Transverse colon (tissue), 4 donors: ENCODE data around the gene TIMM29. TPM values are rescaled to one million over a fixed set of nuclear protein-coding genes. Genes with fewer than 3 reads are reported as not detected.

Experiments used
- DNase-seq: peaks from one replicate; pipeline ENCODE4 v3.0.0-alpha.2; 2019
- H3K27ac ChIP-seq, 4 donors: fragments of 200-600 bp; sonication (generic); 2 replicates each; pipeline ENCODE4 v1.5.1; 2016 to 2018; ENCODE audit warnings: inconsistent platforms in 4 of 4
- H3K27me3 ChIP-seq: fragments of 200-600 bp; sonication (generic); 2 replicates; pipeline ENCODE4 v1.5.1; 2017; ENCODE audit warnings: inconsistent platforms
- H3K36me3 ChIP-seq, 4 donors: fragments of 200-600 bp; sonication (generic); 2 replicates each; pipeline ENCODE4 v1.5.1; 2017 to 2019; ENCODE audit warnings: inconsistent platforms in 4 of 4
- H3K4me1 ChIP-seq, 4 donors: fragments of 200-600 bp; sonication (generic); 2 replicates each; pipeline ENCODE4 v1.5.1; 2017 to 2020; ENCODE audit warnings: inconsistent platforms in 4 of 4
- H3K4me3 ChIP-seq, 4 donors: fragments of 200-600 bp; sonication (generic); 1 replicate in 1 of 4; 2 replicates in 3 of 4; pipeline versions ENCODE4 v1.5.1 to v1.6.1; 2017 to 2019; ENCODE audit warnings: inconsistent platforms in 4 of 4
- H3K9me3 ChIP-seq, 2 donors: fragments of 200-600 bp; sonication (generic); 2 replicates each; pipeline ENCODE4 v1.5.1; 2017 to 2019; ENCODE audit warnings: inconsistent platforms in 2 of 2
- EP300 ChIP-seq: sonication (generic); formaldehyde crosslinking; IDR thresholded peaks from one replicate; pipeline ENCODE4 v1.6.1; 2017; ENCODE audit warnings: antibody characterized with exemption, low read depth
- POLR2A ChIP-seq: fragments of 450-650 bp; IDR thresholded peaks from one replicate; pipeline ENCODE4 v1.6.1; 2016; ENCODE audit warnings: antibody characterized with exemption, mild to moderate bottlenecking, moderate library complexity
- POLR2AphosphoS5 ChIP-seq, 3 donors: sonication (generic); formaldehyde crosslinking; IDR thresholded peaks; one replicate each; pipeline ENCODE4 v1.6.1; 2016; ENCODE audit warnings: antibody characterized with exemption in 3 of 3
- WGBS, 2 donors: methylation state at CpG; one replicate each; pipeline ENCODE4 v1.1.5; 2018; ENCODE audit warnings: low coverage in 1 of 2; 5-methylcytosine and 5-hydroxymethylcytosine counted together
- in situ Hi-C, 4 donors: fragments of 200-750 bp; cut with MboI; loops; one replicate each; pipeline versions ENCODE4 v1.15.0 to v1.15.1; 2017; ENCODE audit warnings: low sequenced_read_pairs in 3 of 4, low pct_ligation_motif_present in 1 of 4, low pct_unique_long_range_greater_than_20kb in 1 of 4
- intact Hi-C: fragments of 100-400 bp; cut with DNase I; formaldehyde crosslinking; loops from one replicate; pipeline ENCODE4 v1.15.1; 2023; ENCODE audit warnings: low total_unique reads
- total RNA-seq, 4 donors: library from RNA; depleted of rRNA; stranded (reverse); fragments of >200 nt; gene quantifications; one replicate each; pipeline ENCODE4 v1.1.0, GENCODE V29; 2016
- TF ChIP-seq, protein P1 (sequence below), 5 experiments: fragments of 200-600 bp in 3 of 5; fragments of 450-650 bp in 2 of 5; sonication (generic) in 3 of 5; IDR thresholded peaks; 1 replicate in 2 of 5; 2 replicates in 3 of 5; pipeline ENCODE4 v1.5.1; 2016 to 2017; ENCODE audit warnings: antibody characterized with exemption in 5 of 5, inconsistent platforms in 3 of 5, mild to moderate bottlenecking in 2 of 5, moderate library complexity in 1 of 5

The TIMM29 gene
- total RNA-seq, 4 donors from 2014 or later: 40.0 to 45.3 (median 43.2) TPM

DNA sequence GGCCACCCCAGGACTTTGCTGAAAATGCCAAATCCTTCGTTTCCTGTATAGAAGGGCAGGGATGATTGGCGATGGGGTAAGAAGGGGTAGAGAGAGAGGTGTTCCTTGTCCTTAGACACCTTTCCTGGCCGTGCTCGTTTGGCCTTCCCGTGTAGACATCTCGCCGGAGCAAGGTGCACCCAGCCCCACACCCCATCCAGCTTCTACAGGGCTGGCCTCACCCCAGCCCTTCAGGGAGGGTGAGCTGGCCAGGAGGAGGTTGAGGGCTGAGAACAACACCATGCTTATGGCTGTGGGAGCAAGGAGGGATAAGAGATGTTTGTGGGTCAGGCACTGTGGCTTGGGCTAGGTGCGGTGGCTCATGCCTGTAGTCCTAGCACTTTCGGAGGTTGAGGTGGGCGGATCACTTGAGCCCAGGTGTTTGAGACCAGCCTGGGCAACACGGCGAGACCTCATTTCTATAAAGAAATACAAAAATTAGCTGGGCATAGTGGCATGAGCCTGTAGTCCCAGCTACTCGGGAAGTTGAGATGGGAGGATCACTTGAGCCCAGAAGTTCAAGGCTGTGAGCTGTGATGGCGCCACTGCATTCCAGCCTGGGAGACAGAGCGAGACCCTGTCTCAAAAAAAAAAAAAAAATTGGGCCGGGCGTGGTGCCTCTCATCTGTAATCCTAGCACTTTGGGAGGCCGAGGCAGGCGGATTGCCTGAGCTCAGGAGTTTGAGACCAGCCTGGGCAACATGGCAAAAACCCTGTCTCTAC lies 47.7 kb downstream of the TIMM29 start:
- in situ Hi-C loops: no loop called here
- Histone ChIP-seq H3K27ac (peak overlapping the region; percentile 42 to 74 (median 65)), H3K4me3 (peak overlapping the region in 1 of 4 donors; percentile 2), H3K27me3 (no peaks in the 10 kb centered on the region), H3K36me3 (no peaks in the 10 kb centered on the region), H3K4me1 (peaks cover 12 to 25% (median 18%) of the 10 kb centered on the region in 4 donors), H3K9me3 (no peaks in the 10 kb centered on the region)
- no peak for DNase-seq
- intact Hi-C loops: no loop called here
- 58 to 77% methylated on average over 11 to 19 of the region's 19 CpGs for WGBS, 2 donors
- no peak for TF ChIP-seq POLR2A
- no peak for TF ChIP-seq EP300
- no peak for TF ChIP-seq POLR2AphosphoS5 (IDR thresholded peaks at IDR 0.05)
- TF ChIP-seq, protein P1, sequence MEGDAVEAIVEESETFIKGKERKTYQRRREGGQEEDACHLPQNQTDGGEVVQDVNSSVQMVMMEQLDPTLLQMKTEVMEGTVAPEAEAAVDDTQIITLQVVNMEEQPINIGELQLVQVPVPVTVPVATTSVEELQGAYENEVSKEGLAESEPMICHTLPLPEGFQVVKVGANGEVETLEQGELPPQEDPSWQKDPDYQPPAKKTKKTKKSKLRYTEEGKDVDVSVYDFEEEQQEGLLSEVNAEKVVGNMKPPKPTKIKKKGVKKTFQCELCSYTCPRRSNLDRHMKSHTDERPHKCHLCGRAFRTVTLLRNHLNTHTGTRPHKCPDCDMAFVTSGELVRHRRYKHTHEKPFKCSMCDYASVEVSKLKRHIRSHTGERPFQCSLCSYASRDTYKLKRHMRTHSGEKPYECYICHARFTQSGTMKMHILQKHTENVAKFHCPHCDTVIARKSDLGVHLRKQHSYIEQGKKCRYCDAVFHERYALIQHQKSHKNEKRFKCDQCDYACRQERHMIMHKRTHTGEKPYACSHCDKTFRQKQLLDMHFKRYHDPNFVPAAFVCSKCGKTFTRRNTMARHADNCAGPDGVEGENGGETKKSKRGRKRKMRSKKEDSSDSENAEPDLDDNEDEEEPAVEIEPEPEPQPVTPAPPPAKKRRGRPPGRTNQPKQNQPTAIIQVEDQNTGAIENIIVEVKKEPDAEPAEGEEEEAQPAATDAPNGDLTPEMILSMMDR (IDR thresholded peaks at IDR 0.05): no peak

DNA sequence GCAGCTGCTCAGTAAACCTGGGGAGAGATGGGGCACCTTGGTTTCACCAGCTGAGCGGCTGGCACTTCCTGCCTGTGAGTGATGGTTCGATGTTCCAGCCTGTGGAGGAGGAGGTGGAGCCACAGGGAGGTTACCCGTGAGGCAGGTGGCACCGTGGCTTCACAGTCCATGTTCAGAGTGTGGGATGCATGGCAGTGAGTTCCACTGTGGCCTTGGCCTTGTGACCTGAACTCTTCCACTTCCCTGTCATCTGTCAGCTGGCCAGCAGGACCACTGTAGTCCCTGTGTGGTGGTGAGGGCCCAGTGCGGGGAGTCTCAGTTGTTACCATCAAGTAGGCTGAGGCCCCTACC lies 49.1 kb downstream of the TIMM29 start:
- intact Hi-C loops: no loop called here
- Histone ChIP-seq H3K27ac (no peak overlapping the region), H3K27me3 (no peaks in the 10 kb centered on the region), H3K4me3 (no peak overlapping the region), H3K4me1 (peaks cover 12 to 25% (median 18%) of the 10 kb centered on the region in 4 donors), H3K36me3 (no peaks in the 10 kb centered on the region), H3K9me3 (no peaks in the 10 kb centered on the region)
- in situ Hi-C loops: no loop called here
- TF ChIP-seq POLR2A: no peak
- TF ChIP-seq POLR2AphosphoS5 (IDR thresholded peaks at IDR 0.05): no peak
- no peak for TF ChIP-seq EP300
- TF ChIP-seq, protein P1 (IDR thresholded peaks at IDR 0.05): no peak
- 60 to 76% methylated on average over 1 to 5 of the region's 5 CpGs for WGBS, 2 donors
- DNase-seq: no peak

Other genes starting within 250 kb of the TIMM29 start
- 100 to 1,000 TPM in 1 of 4 donors, 10 to 100 TPM in 3; 28.5 to 201 (median 39.9) TPM for gene QTRT1, start 227.4 kb upstream of the TIMM29 start, total RNA-seq
- 1,000 to 10,000 TPM in 1 of 4 donors, 100 to 1,000 TPM in 3; 469 to 1,152 (median 585) TPM for gene DNM2, start 210.7 kb upstream of the TIMM29 start, total RNA-seq
- 10 to 100 TPM in 3 of 4 donors, 1 to 10 TPM in 1; 2.8 to 40.4 (median 24.4) TPM for gene TMED1, start 92.6 kb upstream of the TIMM29 start, total RNA-seq
- gene C19orf38, start 80.4 kb upstream of the TIMM29 start, total RNA-seq: 1 to 10 TPM in 1 of 4 donors, under 1 TPM in 2, not detected in 1; 0.79 to 1.8 (median 0.96) TPM
- 10 to 100 TPM; 24.9 to 47.6 (median 35.6) TPM for gene CARM1, start 57.3 kb upstream of the TIMM29 start, total RNA-seq
- 100 to 1,000 TPM in 1 of 4 donors, 10 to 100 TPM in 3; 23.6 to 134 (median 58.4) TPM for gene YIPF2, start 172 bp upstream of the TIMM29 start, total RNA-seq
- 100 to 1,000 TPM in 3 of 4 donors, 10 to 100 TPM in 1; 81.9 to 460 (median 118) TPM for gene SMARCA4, start 32.2 kb downstream of the TIMM29 start, total RNA-seq
- 100 to 1,000 TPM in 2 of 4 donors, 10 to 100 TPM in 2; 26.4 to 275 (median 109) TPM for gene LDLR, start 160.7 kb downstream of the TIMM29 start, total RNA-seq
- 10 to 100 TPM in 1 of 4 donors, 1 to 10 TPM in 1, not detected in 2; 2.6 to 47.4 TPM for gene SPC24, start 227.0 kb downstream of the TIMM29 start, total RNA-seq